GM18502 (cell line): ENCODE results near the gene PCGF1.
"Not testable (repeated sequence)": the region's sequence is repeated elsewhere in the genome, so short reads cannot be mapped to it uniquely, and the experiment has no call there.

Experiments used
- ATAC-seq: cut with Tn5 transposase; IDR thresholded peaks from one replicate; pipeline ENCODE4 v1.9.1; 2021; ENCODE audit warnings: mild to moderate bottlenecking; ENCODE audit not compliant: unreplicated experiment, poor library complexity

Gene PCGF1

DNA sequence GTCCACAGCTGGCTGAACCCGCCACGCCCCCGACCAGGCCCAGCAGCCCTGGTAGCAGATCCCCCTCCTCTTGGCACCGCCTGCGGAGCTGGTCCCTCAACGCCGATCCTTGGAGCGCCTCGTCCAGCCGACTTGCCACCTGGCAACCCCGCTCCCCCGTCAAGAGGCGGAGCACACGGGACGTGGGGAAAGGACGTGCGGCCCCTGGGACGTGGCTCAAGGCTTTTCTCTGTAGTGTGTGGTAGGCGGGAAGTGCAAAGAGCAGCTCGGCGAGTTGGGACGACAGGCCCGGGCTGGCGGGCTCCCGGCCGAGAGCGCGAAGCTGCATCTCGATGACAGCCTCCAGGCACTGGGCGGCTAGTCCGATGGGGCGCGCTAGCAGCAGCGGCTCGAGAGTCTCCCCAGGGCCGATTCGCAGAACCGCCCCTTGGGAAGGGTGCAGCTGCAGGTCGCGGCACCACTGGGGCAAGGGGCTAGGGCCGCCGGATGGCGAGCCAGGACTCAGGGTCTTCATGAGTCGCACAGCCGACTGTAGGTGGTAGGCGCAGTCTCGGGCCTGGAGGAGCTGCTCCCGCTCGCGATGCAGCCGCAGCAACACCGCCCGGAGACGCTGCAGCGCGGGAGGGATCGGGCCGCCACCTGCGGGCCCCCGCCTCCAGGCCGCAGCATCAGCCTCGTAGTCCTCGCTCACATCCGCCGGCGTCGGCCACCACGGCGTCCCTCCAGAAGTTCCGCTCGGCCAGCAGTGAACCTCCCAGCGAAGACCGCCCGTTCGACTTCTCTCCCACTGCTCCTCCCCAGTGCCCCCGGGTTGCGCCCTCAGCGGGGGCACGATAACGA, 25.3 kb downstream of the PCGF1 start:
- peak; percentile 42 for ATAC-seq

DNA sequence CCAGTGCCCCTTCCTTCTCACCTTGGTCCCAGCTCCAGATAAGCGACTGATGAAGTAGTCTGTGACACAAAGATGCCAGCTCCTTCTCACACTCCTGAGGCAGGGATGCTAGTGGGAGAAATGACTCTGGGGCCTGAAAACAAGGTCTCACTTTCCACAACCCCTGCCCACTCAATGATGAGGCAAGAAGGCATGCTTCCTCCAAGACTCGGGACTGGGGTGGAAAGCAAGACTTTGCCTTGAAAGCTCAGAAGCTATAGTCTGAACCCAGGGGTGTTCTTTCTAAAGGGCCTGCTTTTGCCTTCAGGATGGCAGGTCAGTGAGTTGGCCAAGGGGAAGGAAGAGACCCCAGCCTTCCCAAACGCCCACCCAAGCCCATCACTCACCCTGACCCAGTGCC, 26.1 kb downstream of the PCGF1 start:
- ATAC-seq, result no peak

DNA sequence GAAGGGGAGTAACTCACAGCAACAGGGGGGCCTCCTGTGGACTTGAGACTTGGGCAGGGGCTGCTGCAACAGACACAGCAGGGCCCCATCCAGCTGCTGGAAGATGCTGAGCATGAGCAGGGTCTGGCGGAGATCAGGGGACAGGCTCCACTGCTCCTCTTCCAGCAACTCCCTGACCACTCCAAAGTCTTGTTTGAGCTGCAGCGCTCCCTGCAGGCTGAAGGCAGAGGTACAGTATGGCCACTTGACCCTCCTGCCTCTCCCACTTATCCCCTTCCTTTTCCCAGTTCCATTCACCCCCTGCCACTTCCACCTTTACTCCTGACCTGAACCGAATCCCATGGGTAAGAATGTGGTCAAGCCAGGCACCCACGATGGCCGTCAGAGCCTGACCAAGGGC, 32.6 kb downstream of the PCGF1 start:
- no peak for ATAC-seq

DNA sequence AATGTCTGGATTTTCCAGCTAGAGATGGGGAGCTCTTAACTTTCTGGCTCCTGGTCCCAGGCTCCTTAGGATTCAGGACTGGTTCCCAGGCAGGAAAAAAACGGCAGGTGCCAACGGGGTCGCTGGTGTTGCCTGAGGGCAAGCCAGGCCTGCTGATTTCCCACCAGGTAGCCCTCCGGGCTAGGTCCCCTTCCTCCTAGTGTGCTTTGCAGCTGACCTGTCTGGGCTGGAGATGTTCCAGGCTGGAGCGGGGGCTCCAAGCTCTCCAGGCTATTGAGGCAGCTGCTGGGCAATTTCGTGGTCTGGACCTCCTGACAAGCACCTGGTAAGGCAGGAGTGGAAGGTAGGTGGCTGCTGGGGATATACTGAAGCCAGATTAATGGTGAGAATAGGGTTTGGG, 33.0 kb downstream of the PCGF1 start:
- ATAC-seq, result no peak

DNA sequence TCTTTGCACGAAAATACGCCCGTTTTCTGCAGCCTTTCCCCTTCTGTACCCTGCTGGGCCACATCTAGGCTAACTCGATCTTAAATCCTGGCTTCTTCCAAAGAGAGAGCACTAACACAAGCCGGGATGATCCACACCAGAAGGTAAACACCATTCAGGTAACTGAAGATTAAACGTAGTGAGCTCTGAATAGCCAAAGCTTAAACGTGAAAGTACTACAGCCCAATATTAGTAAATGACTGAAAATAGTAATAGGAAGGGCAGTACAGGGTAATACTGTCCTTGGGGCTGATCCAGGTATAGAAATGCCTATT, 34.6 kb downstream of the PCGF1 start:
- no peak for ATAC-seq

DNA sequence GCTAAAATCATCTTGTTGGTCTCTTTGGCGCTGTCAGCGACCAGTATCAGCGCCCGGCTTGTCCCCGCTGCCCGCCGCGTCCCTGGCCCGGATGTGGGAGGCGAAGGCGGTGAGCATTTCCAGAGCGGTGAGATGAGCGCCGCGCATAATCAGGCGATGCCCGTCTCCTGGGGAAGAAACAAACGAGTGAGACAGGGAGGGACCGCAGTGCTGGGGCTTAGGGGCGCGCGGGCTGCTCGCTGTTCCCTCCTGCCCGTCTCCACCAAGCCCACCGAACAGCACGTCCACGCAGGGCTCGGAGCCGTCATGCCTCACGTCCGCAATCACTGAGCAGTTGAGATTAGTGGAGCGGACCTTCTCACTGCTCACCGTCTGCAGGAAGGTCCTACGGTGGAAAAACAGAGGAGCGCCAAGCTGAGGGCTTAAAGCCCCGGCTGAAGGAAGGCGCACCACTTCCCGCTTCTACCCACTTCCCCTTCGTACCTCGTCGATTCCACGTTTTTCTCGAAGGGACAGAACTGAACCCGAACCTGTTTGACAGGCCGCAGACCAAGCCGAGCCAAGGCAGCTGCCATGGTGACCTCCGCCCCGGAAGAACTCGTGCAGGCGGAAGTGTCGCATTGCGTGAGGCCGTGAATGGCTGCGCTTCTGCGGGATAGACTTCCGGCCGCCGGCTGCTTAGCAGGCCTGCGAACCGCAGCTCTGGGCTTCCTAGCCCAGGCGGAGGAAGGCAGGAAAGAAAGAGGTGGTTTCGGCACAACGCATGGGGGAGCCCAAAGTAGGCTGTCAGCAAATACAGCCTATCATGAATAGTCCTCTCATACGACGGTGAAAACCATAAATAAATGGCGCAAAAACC, 35.2 kb downstream of the PCGF1 start, which contains the start of gene MRPL53:
Gene MRPL53 (minus strand): TSS at position 595 of the 859 bp plus-strand sequence. CDS start 20 bp downstream, at position 575.
- peak; percentile 89 for ATAC-seq

DNA sequence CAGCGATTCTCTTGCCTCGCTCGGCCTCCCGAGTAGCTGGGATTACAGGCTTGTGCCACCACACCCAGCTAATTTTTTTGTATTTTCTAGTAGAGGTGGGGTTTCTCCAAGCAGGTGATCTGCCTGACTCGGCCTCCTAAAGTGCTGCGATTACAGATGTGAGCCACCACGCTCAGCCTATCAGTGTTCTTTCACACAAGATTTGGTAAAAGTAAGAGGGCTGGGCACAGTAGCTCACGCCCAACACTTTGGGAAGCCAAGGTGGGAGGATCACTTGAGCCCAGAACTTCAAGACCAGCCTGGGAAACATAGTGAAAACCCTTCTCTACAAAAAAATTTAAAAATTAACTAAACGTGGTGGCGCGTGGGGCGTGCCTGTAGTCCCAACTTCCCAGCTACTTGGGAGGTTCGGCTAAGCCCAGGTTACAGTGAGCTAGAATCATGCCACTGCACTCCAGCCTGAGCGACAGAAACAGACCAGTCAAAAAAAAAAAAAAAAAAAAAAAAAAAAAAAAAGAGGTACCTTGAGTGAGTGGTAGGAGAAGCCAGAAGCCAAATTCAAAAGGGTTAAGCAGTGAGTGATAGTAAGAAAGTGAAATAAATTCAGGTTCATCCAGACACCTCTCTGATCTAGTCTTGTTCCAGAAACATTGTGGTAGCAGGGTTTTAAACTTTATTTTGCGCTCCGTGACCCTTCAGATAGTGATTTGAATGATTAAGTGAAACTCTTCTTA, 36.0 kb downstream of the PCGF1 start:
- no peak for ATAC-seq

DNA sequence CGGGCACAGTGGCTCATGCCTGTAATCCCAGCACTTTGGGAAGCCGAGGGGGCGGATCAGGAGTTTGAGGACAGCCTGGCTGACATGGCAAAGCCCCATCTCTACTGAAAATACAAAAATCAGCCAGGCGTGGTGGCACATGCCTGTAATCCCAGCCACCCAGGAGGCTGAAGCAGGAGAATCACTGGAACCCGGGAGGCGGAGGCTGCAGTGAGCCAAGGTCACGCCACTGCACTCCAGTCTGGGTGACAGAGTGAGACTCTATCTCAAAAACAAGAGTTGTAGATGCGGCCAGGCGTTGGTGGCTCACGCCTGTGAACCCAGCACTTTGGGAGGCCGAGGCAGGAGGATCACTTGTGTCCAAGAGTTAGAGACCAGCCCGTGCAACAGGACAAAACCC, 36.8 kb downstream of the PCGF1 start:
- ATAC-seq, result not testable (repeated sequence)

DNA sequence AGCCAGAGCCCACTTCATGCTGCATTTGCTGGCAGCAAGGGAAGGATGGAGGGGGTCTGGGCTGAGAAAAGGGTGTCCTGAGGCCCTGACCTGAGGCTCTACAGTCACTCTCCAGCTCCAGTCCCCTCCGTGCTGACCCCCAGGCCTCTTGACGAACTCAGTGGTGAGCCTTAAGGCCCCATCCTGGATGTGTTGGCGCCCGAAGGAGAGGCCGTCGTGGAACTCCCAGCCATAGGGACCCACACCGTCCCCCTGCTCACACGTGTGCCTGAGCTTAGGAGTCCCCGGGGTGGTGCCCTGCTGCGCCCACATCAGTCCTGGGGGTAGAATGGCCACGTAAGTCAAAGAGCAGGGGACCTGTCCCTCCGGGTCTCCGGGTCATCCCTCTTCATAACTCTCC, 43.1 kb downstream of the PCGF1 start:
- no peak for ATAC-seq

DNA sequence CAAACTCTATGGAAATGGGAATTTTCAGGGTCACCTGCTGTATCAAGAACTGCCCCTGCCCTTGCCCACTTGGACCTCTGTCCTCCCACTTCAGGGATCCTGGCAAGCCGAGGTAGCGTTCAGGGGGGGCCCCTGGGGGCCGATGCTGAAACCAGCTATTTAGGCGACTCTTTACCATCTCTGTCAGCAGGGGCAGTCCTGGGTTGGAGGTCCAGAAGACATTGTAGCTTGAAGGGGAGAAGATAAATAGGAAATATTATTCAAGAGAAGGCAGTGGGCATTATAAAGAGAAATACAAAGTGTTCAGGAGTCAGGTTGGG, 44.7 kb downstream of the PCGF1 start:
- ATAC-seq, result no peak

DNA sequence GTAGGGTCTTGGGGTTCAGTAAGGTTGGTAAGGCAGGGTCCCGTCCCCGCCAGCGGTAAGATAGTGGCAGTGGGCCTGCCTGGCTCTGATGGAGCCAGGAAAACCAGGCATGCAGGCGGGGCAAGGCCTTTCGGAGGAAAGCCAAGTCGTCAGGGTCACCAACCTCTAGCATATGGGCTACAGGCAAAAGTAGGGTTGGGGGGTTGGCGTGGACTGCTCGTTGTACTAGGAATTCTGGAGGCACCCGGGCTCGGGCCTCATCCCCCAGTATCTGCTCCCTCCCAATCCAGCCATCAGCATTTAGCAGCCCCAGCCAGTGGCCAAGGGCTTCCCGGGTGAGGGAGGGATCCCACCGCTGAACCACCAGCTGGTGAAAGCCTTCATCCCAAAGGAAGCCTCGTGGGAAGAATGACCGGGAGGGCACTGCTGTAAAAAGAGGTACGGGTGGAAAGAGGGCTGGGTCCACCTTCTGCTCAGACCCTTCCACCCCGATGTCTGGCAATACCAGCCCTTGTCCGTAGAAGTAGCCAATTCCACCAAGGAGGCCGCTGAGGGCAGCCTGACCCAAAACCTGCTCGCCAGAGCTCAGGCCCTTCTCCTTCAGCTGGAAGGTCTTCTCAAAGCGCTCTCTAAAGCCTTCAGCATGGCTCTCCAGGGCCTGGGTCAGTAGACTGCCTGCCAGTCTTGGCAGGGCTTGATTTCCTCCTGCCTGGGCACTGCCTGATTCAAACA, 45.3 kb downstream of the PCGF1 start:
- no peak for ATAC-seq

DNA sequence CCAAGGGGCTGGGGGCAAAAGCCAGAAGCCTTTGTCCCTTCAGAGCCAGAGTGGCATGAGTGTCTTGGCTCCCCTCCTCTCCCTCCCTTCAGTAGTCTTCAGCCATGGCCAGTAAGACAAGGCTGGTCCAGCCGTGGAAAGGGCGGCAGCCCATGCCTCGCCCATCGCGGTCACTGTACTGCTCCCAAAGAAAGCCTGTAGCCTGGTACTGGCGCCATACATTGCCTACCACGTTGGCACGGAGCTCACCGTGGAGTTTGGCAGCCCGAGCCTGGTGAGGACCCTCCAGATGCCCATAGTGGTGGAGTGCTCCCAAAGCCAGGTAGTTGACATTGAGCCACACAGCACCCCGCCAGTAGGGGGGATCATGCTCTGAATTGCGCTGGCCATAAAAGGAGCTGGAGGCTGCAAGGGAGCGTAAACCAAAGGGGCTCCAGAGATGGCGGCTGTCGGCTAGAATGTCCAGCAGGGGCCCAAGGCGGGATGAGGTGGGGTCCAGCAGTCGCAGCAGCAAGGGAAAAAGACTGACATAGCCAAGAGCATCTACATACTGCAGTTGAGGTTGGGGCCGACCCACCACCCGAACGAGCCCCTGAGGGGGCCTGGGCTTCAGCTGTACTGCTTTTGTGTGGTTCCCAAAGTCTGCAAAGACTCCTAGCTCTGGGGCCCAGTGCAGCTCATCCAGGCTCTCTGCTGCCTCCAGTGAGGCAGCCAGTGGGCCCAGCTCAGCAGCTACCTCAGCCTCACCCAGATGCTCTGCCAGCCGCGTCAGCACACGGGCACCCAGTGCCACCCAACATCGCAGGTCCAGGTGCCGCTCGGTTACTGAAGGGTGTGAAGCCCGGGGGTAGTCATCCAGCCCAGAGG, 46.1 kb downstream of the PCGF1 start:
- ATAC-seq, result no peak

DNA sequence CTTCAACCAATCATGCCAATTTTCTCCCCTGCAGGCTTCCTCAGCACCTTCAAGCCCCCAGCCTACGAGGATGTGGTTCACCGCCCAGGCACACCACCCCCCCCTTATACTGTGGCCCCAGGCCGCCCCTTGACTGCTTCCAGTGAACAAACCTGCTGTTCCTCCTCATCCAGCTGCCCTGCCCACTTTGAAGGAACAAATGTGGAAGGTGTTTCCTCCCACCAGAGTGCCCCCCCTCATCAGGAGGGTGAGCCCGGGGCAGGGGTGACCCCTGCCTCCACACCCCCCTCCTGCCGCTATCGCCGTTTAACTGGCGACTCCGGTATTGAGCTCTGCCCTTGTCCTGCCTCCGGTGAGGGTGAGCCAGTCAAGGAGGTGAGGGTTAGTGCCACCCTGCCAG, 47.3 kb downstream of the PCGF1 start:
- not testable (repeated sequence) for ATAC-seq

DNA sequence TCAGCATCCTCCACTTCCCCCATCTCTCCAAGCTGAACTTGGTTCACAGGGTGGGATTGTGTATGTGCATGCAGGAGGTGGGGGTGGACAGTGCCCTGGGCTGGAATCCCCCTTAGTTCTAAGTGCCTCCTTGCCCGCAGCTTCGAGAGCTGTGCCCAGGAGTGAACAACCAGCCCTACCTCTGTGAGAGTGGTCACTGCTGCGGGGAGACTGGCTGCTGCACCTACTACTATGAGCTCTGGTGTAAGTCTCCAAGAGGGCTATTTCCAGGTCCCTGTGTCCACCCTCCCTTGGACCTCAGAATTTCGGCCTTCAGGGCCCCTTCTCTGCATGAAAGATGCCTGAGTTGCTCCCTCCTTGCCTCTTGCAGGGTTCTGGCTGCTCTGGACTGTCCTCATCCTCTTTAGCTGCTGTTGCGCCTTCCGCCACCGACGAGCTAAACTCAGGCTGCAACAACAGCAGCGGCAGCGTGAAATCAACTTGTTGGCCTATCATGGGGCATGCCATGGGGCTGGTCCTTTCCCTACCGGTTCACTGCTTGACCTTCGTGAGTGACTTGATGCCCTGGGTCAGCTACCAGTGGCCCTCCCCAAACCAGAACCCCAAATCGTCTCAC, 47.9 kb downstream of the PCGF1 start:
- not testable (repeated sequence) for ATAC-seq

DNA sequence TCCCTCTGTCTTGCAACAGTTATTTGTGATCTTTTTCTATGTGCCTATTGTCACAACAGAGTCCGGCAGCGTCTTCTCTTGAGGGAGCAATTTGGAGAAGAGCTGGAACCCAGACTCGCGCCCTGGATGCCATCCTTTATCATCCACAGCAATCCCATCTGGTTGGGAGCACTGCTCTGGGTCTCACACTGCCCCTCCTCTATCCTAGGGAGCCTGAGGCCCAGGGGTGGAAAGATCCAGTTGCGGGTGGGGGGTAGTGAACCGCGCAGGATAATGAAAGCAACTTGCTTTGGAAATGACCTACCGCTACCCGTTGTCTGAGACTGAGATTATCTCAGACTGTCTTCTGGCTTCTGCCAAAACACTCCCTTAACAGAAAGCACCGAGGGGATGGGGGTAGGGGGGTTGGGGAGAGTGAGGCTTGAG, 48.5 kb downstream of the PCGF1 start:
- no peak for ATAC-seq

DNA sequence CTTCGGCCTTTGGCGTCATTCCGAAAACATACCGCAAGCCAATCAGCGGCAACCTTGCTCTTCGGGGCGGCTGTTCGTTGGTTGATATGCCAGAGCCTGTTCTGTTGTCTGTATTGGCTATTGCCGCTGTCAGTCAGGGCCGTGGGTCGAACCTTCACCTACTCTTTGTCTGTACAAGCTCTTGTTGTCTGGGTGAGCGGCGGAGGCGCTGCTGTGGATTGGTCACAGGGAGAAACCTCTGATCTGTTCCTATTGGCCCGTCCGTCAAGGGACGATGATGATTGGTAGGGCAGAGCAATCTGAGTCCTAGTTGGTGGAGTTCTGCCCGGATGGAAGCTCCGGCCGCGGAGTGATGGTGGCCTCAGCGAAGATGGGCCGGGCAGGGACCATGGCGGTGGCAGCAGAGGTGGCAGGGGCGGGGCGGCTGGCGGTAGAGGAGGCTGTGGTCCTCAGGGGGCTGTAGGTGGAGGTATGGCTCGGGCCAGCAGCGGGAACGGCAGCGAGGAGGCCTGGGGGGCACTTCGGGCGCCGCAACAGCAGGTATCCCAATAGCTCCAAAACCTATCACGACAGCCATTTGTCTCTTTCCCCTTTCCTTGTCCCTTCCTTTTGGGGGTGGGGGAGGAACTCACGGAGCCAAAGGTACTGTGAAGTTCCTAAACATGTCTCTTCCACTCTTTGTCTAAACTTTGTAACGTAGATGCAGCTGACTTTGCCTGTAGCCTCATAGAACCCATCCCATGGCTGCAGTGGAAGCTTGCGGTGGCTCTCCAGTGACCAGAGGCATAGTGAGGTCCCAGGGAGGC, 49.2 kb downstream of the PCGF1 start, which contains the start of gene WBP1:
Gene WBP1 (plus strand): TSS at position 307 of the 806 bp plus-strand sequence. CDS start 165 bp downstream, at position 472.
- ATAC-seq, result peak; percentile 82

DNA sequence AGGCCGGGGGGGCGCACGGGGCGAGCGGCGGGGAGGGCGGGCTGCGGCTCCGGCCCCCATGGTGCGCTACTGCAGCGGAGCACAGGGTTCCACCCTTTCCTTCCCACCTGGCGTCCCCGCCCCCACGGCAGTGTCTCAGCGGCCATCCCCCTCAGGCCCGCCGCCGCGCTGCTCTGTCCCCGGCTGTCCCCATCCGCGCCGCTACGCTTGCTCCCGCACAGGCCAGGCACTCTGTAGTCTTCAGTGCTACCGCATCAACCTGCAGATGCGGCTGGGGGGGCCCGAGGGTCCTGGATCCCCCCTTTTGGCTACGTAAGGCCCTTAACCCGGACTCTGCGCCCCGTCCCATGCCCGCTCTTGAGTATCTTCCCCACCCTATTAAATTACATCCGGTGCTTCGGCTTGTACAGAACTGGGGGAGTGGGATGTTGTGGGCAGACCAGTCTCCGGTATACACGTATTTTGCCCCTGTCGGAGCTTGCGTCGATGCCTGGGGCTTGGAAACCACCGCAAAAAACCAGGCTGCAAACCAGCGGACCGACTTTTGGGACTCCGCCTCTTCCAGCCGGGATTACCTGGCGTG, 49.9 kb downstream of the PCGF1 start:
- ATAC-seq, result peak; percentile 37

DNA sequence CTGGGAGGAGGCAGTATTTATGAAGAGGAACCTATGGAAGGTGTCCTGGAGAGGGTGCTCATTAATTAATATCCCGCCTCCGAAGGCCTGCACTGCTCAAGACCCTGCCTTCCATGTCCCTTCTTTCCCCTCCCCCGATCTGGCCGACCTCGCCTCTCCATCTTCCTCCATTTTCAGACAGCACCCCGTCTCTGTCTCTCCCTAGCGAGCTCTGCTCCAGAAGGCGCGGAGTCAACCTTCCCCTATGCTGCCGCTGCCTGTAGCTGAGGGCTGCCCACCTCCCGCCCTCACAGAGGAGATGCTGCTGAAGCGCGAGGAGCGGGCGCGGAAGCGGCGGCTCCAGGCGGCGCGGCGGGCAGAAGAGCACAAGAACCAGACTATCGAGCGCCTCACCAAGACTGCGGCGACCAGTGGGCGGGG, 50.4 kb downstream of the PCGF1 start:
- ATAC-seq, result no peak
